ENCODE measurements around the gene MPZL1.

- TF ChIP-seq CTCF (IDR thresholded peaks at IDR 0.05) (no peak), EP300 (IDR thresholded peaks at IDR 0.05) (no peak)
Observed at GRCh38 chr1:167770127-167770526, 48.3 kb downstream of the MPZL1 start.

Data from ovary (tissue), 3 donors.